Right ventricle myocardium inferior (tissue), 1 donor: ENCODE measurements around the gene FZD4. TPM values are rescaled to one million over a fixed set of nuclear protein-coding genes. Genes with fewer than 3 reads are reported as not detected.

ENCODE experiments used
- total RNA-seq: library from RNA; stranded (reverse); fragmentation: NEBNext Ultra II Directional; extraction: Animal tissue kit (Norgen Biotek cat#: 25700); gene quantifications from one replicate; pipeline ENCODE4 v1.2.1, GENCODE V29; 2021
- donor health status: DM: no; HTN: yes; CAD: no; lungs with severe emphysema.

FZD4 gene
- total RNA-seq, 1 donor from 2014 or later = 31.3 TPM

Other genes starting within 250 kb of the FZD4 start
- gene PRSS23, start 154.9 kb downstream of the FZD4 start, total RNA-seq = 7.2 TPM
- 18.1 TPM for gene TMEM135, start 82.5 kb upstream of the FZD4 start, total RNA-seq